Stomach (tissue), 9 donors: ENCODE data around the gene HMG20A. TPM values are rescaled to one million over a fixed set of nuclear protein-coding genes. Genes with fewer than 3 reads are reported as not detected.
A peak's percentile ranks its signal among the peaks of the same experiment; 100 is the strongest.

Source experiments
- DNase-seq, 2 donors: peaks; one replicate each; pipeline versions ENCODE4 v3.0.0 to v3.0.0-alpha.2; 2013 to 2019
- H3K27ac ChIP-seq, 5 donors: fragments of 200-600 bp in 4 of 5; sonication (generic) in 4 of 5; one replicate each; pipeline ENCODE4 v1.5.1; 2013 to 2019; ENCODE audit warnings: mild to moderate bottlenecking in 1 of 5, moderate library complexity in 1 of 5
- H3K27me3 ChIP-seq, 3 donors: fragments of 200-600 bp; sonication (generic); one replicate each; pipeline ENCODE4 v1.5.1; 2017 to 2019; ENCODE audit warnings: mixed run types in 1 of 3
- H3K36me3 ChIP-seq, 4 donors: fragments of 200-600 bp; sonication (generic); 1 replicate in 3 of 4; 2 replicates in 1 of 4; pipeline ENCODE4 v1.5.1; 2016 to 2019
- H3K4me1 ChIP-seq, 4 donors: fragments of 200-600 bp; sonication (generic); one replicate each; pipeline ENCODE4 v1.5.1; 2016 to 2019
- H3K4me3 ChIP-seq, 4 donors: fragments of 200-600 bp; sonication (generic) in 3 of 4; one replicate each; pipeline ENCODE4 v1.5.1; 2016 to 2019; ENCODE audit warnings: mild to moderate bottlenecking in 1 of 4
- H3K9me3 ChIP-seq, 4 donors: fragments of 200-600 bp; sonication (generic); one replicate each; pipeline ENCODE4 v1.5.1; 2016 to 2019
- EP300 ChIP-seq: sonication (generic); formaldehyde crosslinking; IDR thresholded peaks from one replicate; pipeline ENCODE4 v1.6.1; 2017; ENCODE audit warnings: antibody characterized with exemption
- POLR2A ChIP-seq, 4 donors: fragments of 450-650 bp; IDR thresholded peaks; one replicate each; pipeline ENCODE4 v1.6.1; 2016; ENCODE audit warnings: antibody characterized with exemption in 4 of 4, control low read depth in 2 of 4, mild to moderate bottlenecking in 1 of 4, moderate library complexity in 1 of 4
- POLR2AphosphoS5 ChIP-seq, 3 donors: sonication (generic); formaldehyde crosslinking; IDR thresholded peaks; one replicate each; pipeline ENCODE4 v1.6.1; 2016; ENCODE audit warnings: antibody characterized with exemption in 3 of 3
- whole genome bisulfite sequencing, 5 donors: extraction: QIAGEN DNeasy Blood & Tissue Kit in 3 of 5; methylation state at CpG; one replicate each; pipeline versions ENCODE4 v1.1.5 to v1.1.7; 2013 to 2018; 5-methylcytosine and 5-hydroxymethylcytosine counted together
- intact Hi-C: fragments of 100-400 bp; cut with DNase I; formaldehyde crosslinking; loops from one replicate; pipeline ENCODE4 v1.15.1; 2023; ENCODE audit warnings: low total_unique reads
- polyA plus RNA-seq, 3 donors: library from polyadenylated mRNA; stranded (reverse); fragments of 200-250 nt; gene quantifications; one replicate each; pipeline ENCODE4 v1.2.3, GENCODE V29; 2013
- total RNA-seq, 5 donors: library from RNA; depleted of rRNA; stranded (reverse); fragments of >200 nt; gene quantifications; one replicate each; pipeline versions ENCODE4 v1.1.0 to v1.2.3, GENCODE V29; 2014 to 2016
- TF ChIP-seq, protein P1 (sequence below), 7 experiments: fragments of 450-650 bp in 4 of 7; fragments of 200-600 bp in 3 of 7; sonication (generic) in 3 of 7; IDR thresholded peaks; one replicate each; pipeline ENCODE4 v1.5.1; 2016 to 2019; ENCODE audit warnings: antibody characterized with exemption in 7 of 7, control low read depth in 2 of 7, mild to moderate bottlenecking in 1 of 7
- donor health status: healthy with polysubstance abuse.
- donor health status: Bipolar disorder and iron deficiency.
- donor health status: healthy.

HMG20A gene
- total and polyA plus RNA-seq, 8 donors: 8.1 to 51.8 (median 22.6) TPM

DNA sequence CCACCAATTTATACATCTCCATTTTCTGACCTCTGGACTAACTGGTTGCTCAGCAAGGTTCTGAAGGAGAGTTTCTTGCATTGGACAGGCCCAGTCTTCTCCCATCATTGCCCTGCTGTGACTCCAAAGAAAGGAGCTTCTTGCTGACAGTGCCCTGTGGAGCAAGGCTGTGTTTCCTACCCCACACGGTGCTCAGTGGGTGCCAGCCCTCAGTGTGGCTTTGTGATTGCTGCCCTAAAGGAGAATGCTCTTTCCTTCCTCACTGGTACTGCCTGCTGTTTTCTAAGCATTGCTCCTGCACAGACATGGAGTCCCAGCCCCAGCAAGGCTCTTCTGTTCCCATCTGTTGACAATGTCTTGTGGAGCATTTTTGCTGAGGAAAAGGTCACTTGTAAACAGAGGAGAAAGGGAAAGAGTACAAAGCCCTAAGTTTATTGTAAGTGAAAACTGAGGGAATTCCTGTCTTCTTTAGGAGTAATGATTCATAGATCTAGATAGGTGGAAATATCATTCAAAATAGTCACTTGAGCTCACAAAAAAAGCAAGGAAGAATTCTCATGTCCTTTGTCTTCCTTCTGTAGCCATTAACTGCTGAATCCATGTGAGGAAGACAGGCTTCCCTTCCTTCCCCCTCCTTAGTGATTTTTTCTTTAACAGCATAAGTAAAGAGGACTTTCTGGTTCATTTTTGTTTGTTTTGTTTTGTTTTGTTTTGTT, 62.9 kb downstream of the HMG20A start:
- no peak for DNase-seq
- no peaks in the 10 kb centered on the region for H3K9me3 ChIP-seq
- intact Hi-C loops: no loop called here
- no peak overlapping the region for H3K4me3 ChIP-seq
- TF ChIP-seq POLR2A (IDR thresholded peaks at IDR 0.05) (no peak), EP300 (no peak), POLR2AphosphoS5 (IDR thresholded peaks at IDR 0.05) (no peak)
- TF ChIP-seq, protein P1, sequence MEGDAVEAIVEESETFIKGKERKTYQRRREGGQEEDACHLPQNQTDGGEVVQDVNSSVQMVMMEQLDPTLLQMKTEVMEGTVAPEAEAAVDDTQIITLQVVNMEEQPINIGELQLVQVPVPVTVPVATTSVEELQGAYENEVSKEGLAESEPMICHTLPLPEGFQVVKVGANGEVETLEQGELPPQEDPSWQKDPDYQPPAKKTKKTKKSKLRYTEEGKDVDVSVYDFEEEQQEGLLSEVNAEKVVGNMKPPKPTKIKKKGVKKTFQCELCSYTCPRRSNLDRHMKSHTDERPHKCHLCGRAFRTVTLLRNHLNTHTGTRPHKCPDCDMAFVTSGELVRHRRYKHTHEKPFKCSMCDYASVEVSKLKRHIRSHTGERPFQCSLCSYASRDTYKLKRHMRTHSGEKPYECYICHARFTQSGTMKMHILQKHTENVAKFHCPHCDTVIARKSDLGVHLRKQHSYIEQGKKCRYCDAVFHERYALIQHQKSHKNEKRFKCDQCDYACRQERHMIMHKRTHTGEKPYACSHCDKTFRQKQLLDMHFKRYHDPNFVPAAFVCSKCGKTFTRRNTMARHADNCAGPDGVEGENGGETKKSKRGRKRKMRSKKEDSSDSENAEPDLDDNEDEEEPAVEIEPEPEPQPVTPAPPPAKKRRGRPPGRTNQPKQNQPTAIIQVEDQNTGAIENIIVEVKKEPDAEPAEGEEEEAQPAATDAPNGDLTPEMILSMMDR (IDR thresholded peaks at IDR 0.05): no peak
- H3K27ac ChIP-seq: no peak overlapping the region
- H3K27me3 ChIP-seq: no peaks in the 10 kb centered on the region
- WGBS, 5 donors: 33 to 57% (median 44%) methylated on average over 1 of the region's 1 CpG
- H3K4me1 ChIP-seq: peaks cover 5 to 37% (median 17%) of the 10 kb centered on the region in 4 donors
- peaks cover 25 to 72% (median 63%) of the 10 kb centered on the region in 4 donors for H3K36me3 ChIP-seq

DNA sequence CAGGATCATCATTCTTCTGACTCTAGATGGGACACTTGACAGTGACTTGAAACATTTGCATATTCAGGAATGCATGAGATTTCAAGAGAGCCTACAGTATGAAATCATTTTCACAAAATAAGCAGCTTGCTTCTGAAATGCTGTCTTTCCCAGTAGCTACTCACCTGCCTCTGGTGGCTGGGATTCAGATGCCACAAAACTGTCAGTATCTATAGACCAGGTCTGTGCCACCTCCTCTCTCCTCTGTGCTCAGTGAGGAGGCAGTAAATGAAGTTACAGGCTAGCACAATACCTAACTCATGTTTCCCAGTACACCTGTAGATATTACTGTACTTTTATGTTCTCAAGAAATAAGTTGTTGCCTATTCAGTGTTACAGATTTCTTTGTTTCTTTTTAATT, 64.3 kb downstream of the HMG20A start:
- H3K36me3 ChIP-seq: peaks cover 13 to 58% (median 50%) of the 10 kb centered on the region in 4 donors
- no peak for TF ChIP-seq POLR2A (IDR thresholded peaks at IDR 0.05)
- TF ChIP-seq EP300: no peak
- TF ChIP-seq, protein P1 (IDR thresholded peaks at IDR 0.05): no peak
- no peak for TF ChIP-seq POLR2AphosphoS5 (IDR thresholded peaks at IDR 0.05)
- intact Hi-C loops: no loop called here

DNA sequence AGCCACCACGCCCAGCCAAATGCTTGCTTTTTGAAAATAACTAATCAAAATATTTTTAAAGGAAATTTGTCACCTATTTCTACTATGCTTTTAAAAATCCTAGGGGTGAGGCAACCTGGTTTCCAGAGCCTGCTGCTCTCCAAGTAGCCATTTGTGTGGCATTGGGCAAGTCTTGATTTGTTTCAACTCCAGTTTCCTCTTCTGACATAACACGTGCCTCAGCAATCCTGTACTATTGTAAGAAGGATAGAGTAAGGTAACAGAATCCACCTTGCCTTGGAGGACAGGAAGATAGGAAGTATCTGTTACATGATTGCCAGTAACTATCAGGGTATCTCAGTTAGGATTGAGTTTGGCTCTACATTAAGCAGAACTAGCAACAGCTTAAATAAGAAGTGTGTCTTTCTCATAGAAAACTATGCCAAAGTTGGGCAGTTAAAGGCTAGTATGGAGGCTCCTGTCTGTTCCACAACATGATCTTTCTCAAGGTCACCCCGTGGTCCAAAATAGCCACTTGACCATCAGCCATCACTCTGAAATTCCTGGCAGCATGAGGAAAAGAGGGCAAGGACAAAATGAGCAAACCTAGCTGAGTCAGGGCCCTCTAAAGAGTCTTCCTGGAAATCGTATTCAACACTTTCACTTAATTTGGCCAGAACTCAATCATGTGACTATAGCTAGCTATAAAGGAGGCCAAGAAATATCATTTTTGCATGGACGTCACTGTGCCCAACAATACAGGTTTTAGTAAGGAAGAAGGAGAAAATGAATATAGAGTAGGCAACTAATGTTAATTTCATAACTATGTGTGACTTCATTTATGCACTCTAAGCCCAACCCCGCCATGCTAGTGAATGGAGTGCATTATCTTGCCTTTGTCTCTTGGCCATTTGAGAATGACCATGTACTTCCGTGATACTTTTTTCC, 66.1 kb downstream of the HMG20A start:
- DNase-seq: no peak
- Histone ChIP-seq H3K27me3 (no peaks in the 10 kb centered on the region), H3K27ac (peak overlapping the region in 2 of 5 donors; percentile 15 to 39), H3K36me3 (peaks cover 9 to 41% (median 39%) of the 10 kb centered on the region in 4 donors), H3K4me3 (no peak overlapping the region), H3K4me1 (peaks cover 4 to 28% (median 17%) of the 10 kb centered on the region in 4 donors), H3K9me3 (no peaks in the 10 kb centered on the region)
- intact Hi-C loops: no loop called here
- 79 to 88% (median 84%) methylated on average over 7 of the region's 7 CpGs for WGBS, 5 donors
- TF ChIP-seq EP300: no peak
- TF ChIP-seq, protein P1 (IDR thresholded peaks at IDR 0.05): no peak
- TF ChIP-seq POLR2AphosphoS5 (IDR thresholded peaks at IDR 0.05): no peak
- TF ChIP-seq POLR2A (IDR thresholded peaks at IDR 0.05): no peak

More for the DNA sequence above, 64.3 kb downstream of the HMG20A start:
- H3K27me3 ChIP-seq: no peaks in the 10 kb centered on the region
- H3K4me1 ChIP-seq: peaks cover 5 to 37% (median 17%) of the 10 kb centered on the region in 4 donors
- H3K9me3 ChIP-seq: no peaks in the 10 kb centered on the region
- H3K27ac ChIP-seq: no peak overlapping the region
- DNase-seq: no peak
- H3K4me3 ChIP-seq: no peak overlapping the region

DNA sequence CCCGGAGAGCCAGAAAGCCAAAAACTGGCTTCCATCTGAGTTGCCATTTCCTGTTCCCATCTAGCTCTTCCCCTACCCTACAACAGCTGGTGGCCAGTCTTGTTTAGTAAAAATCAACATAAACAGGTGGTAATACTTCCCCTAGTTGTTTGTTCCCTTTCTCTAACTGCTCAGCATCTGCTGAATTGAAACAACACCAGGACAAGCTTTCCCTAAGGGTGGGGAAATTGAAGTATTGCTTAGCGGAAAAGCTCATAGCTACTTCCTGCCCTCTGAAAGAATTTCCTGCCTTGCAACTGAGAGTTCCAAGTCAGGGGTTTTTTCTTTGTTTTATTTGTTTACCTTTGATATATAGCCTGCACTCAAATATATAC, 66.8 kb downstream of the HMG20A start:
- H3K4me1 ChIP-seq: peaks cover 0 to 22% (median 13%) of the 10 kb centered on the region in 4 donors
- peak overlapping the region in 2 of 5 donors; percentile 15 to 39 for H3K27ac ChIP-seq
- H3K9me3 ChIP-seq: no peaks in the 10 kb centered on the region
- 70 to 81% (median 75%) methylated on average over 2 of the region's 2 CpGs for WGBS, 5 donors
- H3K36me3 ChIP-seq: peaks cover 9 to 41% (median 34%) of the 10 kb centered on the region in 4 donors
- no peaks in the 10 kb centered on the region for H3K27me3 ChIP-seq
- no peak overlapping the region for H3K4me3 ChIP-seq
- peak in 1 of 2 donors; percentile 30 for DNase-seq
- no peak for TF ChIP-seq POLR2A (IDR thresholded peaks at IDR 0.05)
- no peak for TF ChIP-seq POLR2AphosphoS5 (IDR thresholded peaks at IDR 0.05)
- no peak for TF ChIP-seq EP300
- TF ChIP-seq, protein P1 (IDR thresholded peaks at IDR 0.05): no peak
- intact Hi-C loops: no loop called here
